ENCODE data around the gene SUPT4H1.

GRCh38 chr17:58376472-58377000 is 24.5 kb upstream of the SUPT4H1 start:
- no peak for TF ChIP-seq PTBP1 (IDR thresholded peaks at IDR 0.05; ENCODE audit: low read depth, low read length)
- TF ChIP-seq, protein P1, sequence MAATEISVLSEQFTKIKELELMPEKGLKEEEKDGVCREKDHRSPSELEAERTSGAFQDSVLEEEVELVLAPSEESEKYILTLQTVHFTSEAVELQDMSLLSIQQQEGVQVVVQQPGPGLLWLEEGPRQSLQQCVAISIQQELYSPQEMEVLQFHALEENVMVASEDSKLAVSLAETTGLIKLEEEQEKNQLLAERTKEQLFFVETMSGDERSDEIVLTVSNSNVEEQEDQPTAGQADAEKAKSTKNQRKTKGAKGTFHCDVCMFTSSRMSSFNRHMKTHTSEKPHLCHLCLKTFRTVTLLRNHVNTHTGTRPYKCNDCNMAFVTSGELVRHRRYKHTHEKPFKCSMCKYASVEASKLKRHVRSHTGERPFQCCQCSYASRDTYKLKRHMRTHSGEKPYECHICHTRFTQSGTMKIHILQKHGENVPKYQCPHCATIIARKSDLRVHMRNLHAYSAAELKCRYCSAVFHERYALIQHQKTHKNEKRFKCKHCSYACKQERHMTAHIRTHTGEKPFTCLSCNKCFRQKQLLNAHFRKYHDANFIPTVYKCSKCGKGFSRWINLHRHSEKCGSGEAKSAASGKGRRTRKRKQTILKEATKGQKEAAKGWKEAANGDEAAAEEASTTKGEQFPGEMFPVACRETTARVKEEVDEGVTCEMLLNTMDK (IDR thresholded peaks at IDR 0.05; ENCODE audit: borderline replicate concordance, insufficient read depth, low read depth, low read length, poor library complexity, severe bottlenecking): no peak
